Neural cell (in vitro differentiated cells): Measurements from ENCODE around the gene ATG7. TPM values are rescaled to one million over a fixed set of nuclear protein-coding genes. Genes with fewer than 3 reads are reported as not detected.

ENCODE experiments used
- H2AFZ ChIP-seq: fragments of 200-600, 300-800 bp; sonication (generic), shearing (Covaris generic); 2 replicates; pipeline ENCODE4 v1.6.0; 2014; ENCODE audit warnings: low read depth, mild to moderate bottlenecking, antibody characterized with exemption, low read length, moderate library complexity
- H3F3A ChIP-seq: fragments of 200-600 bp; shearing (Covaris generic); 2 replicates; pipeline ENCODE4 v1.6.1; 2016; ENCODE audit warnings: mild to moderate bottlenecking, moderate library complexity, mixed read lengths, antibody characterized with exemption, low read length; ENCODE audit not compliant: insufficient read depth, poor library complexity, severe bottlenecking
- H3K27ac ChIP-seq: fragments of 200-600, 300-800 bp; sonication (generic), shearing (Covaris generic); 2 replicates; pipeline ENCODE4 v1.5.1; 2014; ENCODE audit warnings: mild to moderate bottlenecking, low read length, moderate library complexity
- H3K27me3 ChIP-seq: fragments of 300-800, 200-600 bp; sonication (generic), shearing (Covaris generic); 2 replicates; pipeline ENCODE4 v1.6.0; 2014; ENCODE audit warnings: mild to moderate bottlenecking, low read depth, low read length, moderate library complexity; ENCODE audit not compliant: insufficient read depth
- H3K36me3 ChIP-seq: fragments of 300-800, 200-600 bp; sonication (generic), shearing (Covaris generic); 2 replicates; pipeline ENCODE4 v1.5.1; 2014; ENCODE audit warnings: mild to moderate bottlenecking, antibody characterized with exemption, low read length, moderate library complexity; ENCODE audit not compliant: insufficient read depth
- H3K4me2 ChIP-seq: fragments of 300-800, 200-600 bp; sonication (generic), shearing (Covaris generic); 2 replicates; pipeline ENCODE4 v1.6.0; 2014; ENCODE audit warnings: mild to moderate bottlenecking, low read length
- H3K4me3 ChIP-seq: fragments of 300-800, 200-600 bp; sonication (generic), shearing (Covaris generic); 2 replicates; pipeline ENCODE4 v1.5.1; 2014; ENCODE audit warnings: mild to moderate bottlenecking, low read length, moderate library complexity
- H3K79me2 ChIP-seq: fragments of 200-600 bp; shearing (Covaris generic); replicated peaks from 2 replicates; pipeline ENCODE4 v1.6.0; 2014; ENCODE audit warnings: mild to moderate bottlenecking, low read length, moderate library complexity; ENCODE audit not compliant: insufficient read depth
- H3K9ac ChIP-seq: fragments of 300-800, 200-600 bp; sonication (generic), shearing (Covaris generic); 2 replicates; pipeline ENCODE4 v1.6.1; 2016; ENCODE audit warnings: mild to moderate bottlenecking, low read length, mixed read lengths
- H3K9me2 ChIP-seq: fragments of 200-600 bp; shearing (Covaris generic); 2 replicates; pipeline ENCODE4 v1.6.1; 2016; ENCODE audit warnings: mild to moderate bottlenecking, low read length, mixed read lengths; ENCODE audit not compliant: insufficient read depth
- H3K9me3 ChIP-seq: fragments of 200-600, 300-800 bp; sonication (generic), shearing (Covaris generic); 2 replicates; pipeline ENCODE4 v1.6.1; 2016; ENCODE audit warnings: mild to moderate bottlenecking, mixed run types, low read length, moderate library complexity, mixed read lengths
- H4K20me1 ChIP-seq: fragments of 200-600 bp; shearing (Covaris generic); 2 replicates; pipeline ENCODE4 v1.6.1; 2016; ENCODE audit warnings: mild to moderate bottlenecking, mixed run types; ENCODE audit not compliant: insufficient read depth
- EP300 ChIP-seq: fragments of 450-650 bp; conservative IDR thresholded peaks from 2 replicates; pipeline ENCODE4 v1.6.1; 2014; ENCODE audit warnings: antibody characterized with exemption, mild to moderate bottlenecking, moderate library complexity; ENCODE audit not compliant: poor library complexity, severe bottlenecking
- EZH2 ChIP-seq: fragments of 200-600, 300-800 bp; shearing (Covaris generic), sonication (generic); IDR thresholded peaks from 2 replicates; pipeline ENCODE4 v1.6.1; 2014; ENCODE audit warnings: antibody characterized with exemption, low read length, borderline replicate concordance, mild to moderate bottlenecking; ENCODE audit not compliant: insufficient read depth, poor library complexity, severe bottlenecking
- MXI1 ChIP-seq: fragments of 450-650 bp; conservative IDR thresholded peaks from 2 replicates; pipeline ENCODE4 v1.6.1; 2014; ENCODE audit warnings: antibody characterized with exemption, mild to moderate bottlenecking; ENCODE audit not compliant: poor library complexity, severe bottlenecking
- POLR2AphosphoS5 ChIP-seq: IDR thresholded peaks from 2 replicates; pipeline ENCODE4 v1.6.1; 2012
- RAD21 ChIP-seq: fragments of 450-650 bp; conservative IDR thresholded peaks from 2 replicates; pipeline ENCODE4 v1.6.1; 2014; ENCODE audit warnings: antibody characterized with exemption, mild to moderate bottlenecking, moderate library complexity
- SMC3 ChIP-seq: fragments of 450-650 bp; conservative IDR thresholded peaks from 2 replicates; pipeline ENCODE4 v1.6.1; 2014; ENCODE audit warnings: antibody characterized with exemption, mild to moderate bottlenecking, moderate library complexity; ENCODE audit not compliant: poor library complexity
- TAF1 ChIP-seq: IDR thresholded peaks from 2 replicates; pipeline ENCODE4 v1.6.1; 2012; ENCODE audit warnings: low read depth
- polyA plus RNA-seq: library from polyadenylated mRNA; depleted of rRNA; stranded (reverse); fragments of >200 nt; gene quantifications from 2 replicates; pipeline ENCODE4 v1.2.3, GENCODE V29; 2014
- TF ChIP-seq, protein P1 (sequence below): IDR thresholded peaks from 2 replicates; pipeline ENCODE4 v1.6.1; 2012; ENCODE audit warnings: borderline replicate concordance
- TF ChIP-seq, protein P2 (sequence below): fragments of 450-650 bp; IDR thresholded peaks from 2 replicates; pipeline ENCODE4 v1.5.1; 2014; ENCODE audit warnings: antibody characterized with exemption, mild to moderate bottlenecking, moderate library complexity; ENCODE audit not compliant: poor library complexity, severe bottlenecking

Gene ATG7
- polyA plus RNA-seq, 1 donor from 2014 or later = 28.8 TPM

DNA sequence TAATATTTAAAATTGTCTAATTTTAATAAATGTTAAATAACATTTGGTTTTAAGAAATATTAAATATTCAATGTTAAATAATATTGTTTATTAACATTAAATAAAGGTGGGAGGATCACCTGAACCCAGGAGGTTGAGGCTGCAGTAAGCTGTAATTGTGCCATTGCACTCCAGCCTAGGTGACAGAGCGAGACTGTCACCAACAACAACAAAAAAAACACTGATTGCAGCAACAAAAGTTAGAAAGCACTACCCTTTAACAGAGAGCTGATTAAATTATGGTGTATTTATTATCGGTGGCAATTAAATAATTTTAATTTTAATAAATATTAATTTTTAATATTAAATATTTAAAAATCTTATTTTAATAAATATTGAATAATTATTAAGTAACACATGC, 152.1 kb downstream of the ATG7 start:
- Histone ChIP-seq H3K9me3 (no peaks in the 10 kb centered on the region), H3K36me3 (no peaks in the 10 kb centered on the region), H3K27ac (no peak overlapping the region), H3K27me3 (no peaks in the 10 kb centered on the region), H3F3A (no peaks in the 10 kb centered on the region), H3K9me2 (no peaks in the 10 kb centered on the region), H2AFZ (no peak overlapping the region), H3K4me2 (no peak overlapping the region), H4K20me1 (no peaks in the 10 kb centered on the region), H3K4me3 (no peak overlapping the region), H3K9ac (no peak overlapping the region), H3K79me2 (no peaks in the 10 kb centered on the region)
- no peak for TF ChIP-seq EZH2
- TF ChIP-seq TAF1 = no peak
- TF ChIP-seq SMC3 = no peak
- TF ChIP-seq, protein P1, sequence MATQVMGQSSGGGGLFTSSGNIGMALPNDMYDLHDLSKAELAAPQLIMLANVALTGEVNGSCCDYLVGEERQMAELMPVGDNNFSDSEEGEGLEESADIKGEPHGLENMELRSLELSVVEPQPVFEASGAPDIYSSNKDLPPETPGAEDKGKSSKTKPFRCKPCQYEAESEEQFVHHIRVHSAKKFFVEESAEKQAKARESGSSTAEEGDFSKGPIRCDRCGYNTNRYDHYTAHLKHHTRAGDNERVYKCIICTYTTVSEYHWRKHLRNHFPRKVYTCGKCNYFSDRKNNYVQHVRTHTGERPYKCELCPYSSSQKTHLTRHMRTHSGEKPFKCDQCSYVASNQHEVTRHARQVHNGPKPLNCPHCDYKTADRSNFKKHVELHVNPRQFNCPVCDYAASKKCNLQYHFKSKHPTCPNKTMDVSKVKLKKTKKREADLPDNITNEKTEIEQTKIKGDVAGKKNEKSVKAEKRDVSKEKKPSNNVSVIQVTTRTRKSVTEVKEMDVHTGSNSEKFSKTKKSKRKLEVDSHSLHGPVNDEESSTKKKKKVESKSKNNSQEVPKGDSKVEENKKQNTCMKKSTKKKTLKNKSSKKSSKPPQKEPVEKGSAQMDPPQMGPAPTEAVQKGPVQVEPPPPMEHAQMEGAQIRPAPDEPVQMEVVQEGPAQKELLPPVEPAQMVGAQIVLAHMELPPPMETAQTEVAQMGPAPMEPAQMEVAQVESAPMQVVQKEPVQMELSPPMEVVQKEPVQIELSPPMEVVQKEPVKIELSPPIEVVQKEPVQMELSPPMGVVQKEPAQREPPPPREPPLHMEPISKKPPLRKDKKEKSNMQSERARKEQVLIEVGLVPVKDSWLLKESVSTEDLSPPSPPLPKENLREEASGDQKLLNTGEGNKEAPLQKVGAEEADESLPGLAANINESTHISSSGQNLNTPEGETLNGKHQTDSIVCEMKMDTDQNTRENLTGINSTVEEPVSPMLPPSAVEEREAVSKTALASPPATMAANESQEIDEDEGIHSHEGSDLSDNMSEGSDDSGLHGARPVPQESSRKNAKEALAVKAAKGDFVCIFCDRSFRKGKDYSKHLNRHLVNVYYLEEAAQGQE = no peak
- no peak for TF ChIP-seq RAD21
- TF ChIP-seq, protein P2, sequence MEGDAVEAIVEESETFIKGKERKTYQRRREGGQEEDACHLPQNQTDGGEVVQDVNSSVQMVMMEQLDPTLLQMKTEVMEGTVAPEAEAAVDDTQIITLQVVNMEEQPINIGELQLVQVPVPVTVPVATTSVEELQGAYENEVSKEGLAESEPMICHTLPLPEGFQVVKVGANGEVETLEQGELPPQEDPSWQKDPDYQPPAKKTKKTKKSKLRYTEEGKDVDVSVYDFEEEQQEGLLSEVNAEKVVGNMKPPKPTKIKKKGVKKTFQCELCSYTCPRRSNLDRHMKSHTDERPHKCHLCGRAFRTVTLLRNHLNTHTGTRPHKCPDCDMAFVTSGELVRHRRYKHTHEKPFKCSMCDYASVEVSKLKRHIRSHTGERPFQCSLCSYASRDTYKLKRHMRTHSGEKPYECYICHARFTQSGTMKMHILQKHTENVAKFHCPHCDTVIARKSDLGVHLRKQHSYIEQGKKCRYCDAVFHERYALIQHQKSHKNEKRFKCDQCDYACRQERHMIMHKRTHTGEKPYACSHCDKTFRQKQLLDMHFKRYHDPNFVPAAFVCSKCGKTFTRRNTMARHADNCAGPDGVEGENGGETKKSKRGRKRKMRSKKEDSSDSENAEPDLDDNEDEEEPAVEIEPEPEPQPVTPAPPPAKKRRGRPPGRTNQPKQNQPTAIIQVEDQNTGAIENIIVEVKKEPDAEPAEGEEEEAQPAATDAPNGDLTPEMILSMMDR = no peak
- no peak for TF ChIP-seq MXI1
- TF ChIP-seq EP300 = no peak
- TF ChIP-seq POLR2AphosphoS5 = no peak

DNA sequence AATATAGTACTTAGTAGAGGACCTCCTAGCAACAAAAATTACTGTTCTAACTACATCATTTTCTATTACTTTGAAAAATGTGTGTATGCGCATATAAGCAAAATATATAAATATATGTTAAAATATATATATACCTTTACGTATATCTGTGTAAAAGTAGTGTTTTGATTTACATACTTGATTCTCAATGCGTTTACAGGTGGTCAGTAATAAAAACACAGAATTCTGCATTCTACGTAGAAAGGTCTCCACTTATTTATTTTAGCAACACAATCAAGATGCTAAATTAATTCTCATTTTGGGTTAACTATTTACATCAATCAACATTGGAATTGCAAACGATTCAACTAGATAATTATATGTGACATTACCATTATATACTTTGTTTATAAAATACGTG, 158.0 kb downstream of the ATG7 start:
- H3K79me2 ChIP-seq = no peaks in the 10 kb centered on the region
- H3K36me3 ChIP-seq = no peaks in the 10 kb centered on the region
- no peak overlapping the region for H2AFZ ChIP-seq
- no peak overlapping the region for H3K9ac ChIP-seq
- TF ChIP-seq EZH2 (no peak), RAD21 (no peak), TAF1 (no peak), POLR2AphosphoS5 (no peak), EP300 (no peak), SMC3 (no peak), MXI1 (no peak)
- TF ChIP-seq, protein P2 = no peak
- TF ChIP-seq, protein P1 = no peak
- no peak overlapping the region for H3K27ac ChIP-seq
- H3K4me2 ChIP-seq = no peak overlapping the region
- H3F3A ChIP-seq = no peaks in the 10 kb centered on the region
- H3K27me3 ChIP-seq = no peaks in the 10 kb centered on the region
- no peaks in the 10 kb centered on the region for H3K9me2 ChIP-seq
- H3K4me3 ChIP-seq = no peak overlapping the region
- no peaks in the 10 kb centered on the region for H4K20me1 ChIP-seq
- no peaks in the 10 kb centered on the region for H3K9me3 ChIP-seq
